Fibroblast of the conjunctiva (primary cell): Measurements from ENCODE around the gene ADAM30.

ENCODE experiments used
- DNase-seq: peaks from one replicate; pipeline ENCODE4 v3.0.0-alpha.2; 2010; ENCODE audit warnings: low read depth

The ADAM30 gene

DNA sequence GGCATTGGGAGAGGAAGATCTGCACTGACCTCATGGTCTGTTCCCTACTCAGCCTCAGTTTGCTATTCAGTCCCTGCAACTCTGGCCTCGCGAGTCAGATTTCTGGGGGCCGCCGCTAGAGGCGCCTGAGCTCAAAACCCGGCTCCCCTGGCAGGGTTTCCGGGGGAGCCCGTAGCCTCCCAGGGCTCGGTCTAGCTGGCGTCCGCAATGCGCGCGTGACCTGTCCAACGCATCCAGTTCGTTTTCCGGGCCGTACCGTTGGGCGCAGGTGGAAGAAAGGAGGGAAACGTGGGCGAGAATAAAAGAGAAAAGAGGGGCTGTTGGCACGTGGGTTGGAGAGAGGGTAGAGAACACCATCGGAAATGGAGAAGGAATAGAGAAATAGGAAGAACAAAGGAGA, at the start of gene ADAM30:
Gene ADAM30, minus strand, starts transcription at position 213 of the 400 bp plus-strand sequence. Its CDS starts 179 bp downstream, at position 34.
- no peak for DNase-seq

DNA sequence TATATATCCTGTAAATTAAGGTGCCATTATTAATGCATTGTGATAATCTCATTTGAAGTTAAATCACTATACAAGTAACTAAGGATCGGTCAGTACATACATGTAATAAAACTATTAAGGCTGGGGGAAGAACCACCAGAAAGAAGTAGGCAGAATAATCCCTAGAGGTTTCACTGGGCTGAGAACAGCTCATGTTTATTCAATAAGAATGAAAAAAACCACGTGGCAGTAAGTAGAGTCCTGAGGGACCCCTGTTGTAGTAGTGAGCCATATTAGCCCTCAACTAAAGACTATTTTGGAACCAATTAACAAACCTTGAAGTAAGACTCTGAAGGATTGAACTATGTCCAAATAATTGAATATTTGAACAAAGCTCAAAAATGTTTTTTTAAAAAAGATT, 46.9 kb upstream of the ADAM30 start:
- DNase-seq = peak; percentile 14

DNA sequence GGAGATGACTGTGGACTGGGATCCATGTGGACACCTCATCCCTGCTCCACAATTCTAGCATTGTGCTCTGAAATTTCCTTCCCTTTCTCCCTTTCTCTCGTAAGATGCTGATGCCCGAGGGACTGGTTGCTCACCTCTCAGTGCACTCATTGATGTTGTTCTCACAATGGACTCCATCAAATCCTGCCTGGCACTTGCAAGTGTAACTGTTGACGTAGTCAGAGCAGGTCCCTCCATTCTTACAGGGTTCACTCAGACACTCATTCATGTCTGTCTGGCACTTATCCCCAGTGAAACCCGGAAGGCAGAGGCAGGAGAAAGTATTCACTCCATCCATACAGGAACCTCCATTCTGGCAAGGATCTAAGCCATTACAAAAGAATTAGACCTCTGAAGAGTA, 45.1 kb upstream of the ADAM30 start:
- DNase-seq = no peak

DNA sequence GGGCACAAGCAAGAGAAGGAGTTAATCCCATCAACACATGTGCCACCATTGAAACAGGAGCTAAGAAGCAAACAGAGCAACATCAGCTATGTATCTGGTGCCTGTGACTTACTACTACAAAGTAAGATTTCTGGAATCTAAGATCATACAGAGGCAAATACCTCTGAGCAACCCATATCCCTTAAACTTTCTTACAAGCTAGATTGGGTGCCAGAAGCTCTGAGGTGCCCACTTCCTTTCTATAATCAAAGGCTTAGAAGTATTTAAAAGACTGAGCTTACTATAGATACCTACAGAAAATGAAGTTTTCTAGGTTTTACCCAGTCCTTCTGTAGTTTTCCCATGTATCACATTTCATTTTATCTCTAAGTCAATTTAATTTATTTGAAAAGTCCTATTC, 44.4 kb upstream of the ADAM30 start:
- DNase-seq = no peak

DNA sequence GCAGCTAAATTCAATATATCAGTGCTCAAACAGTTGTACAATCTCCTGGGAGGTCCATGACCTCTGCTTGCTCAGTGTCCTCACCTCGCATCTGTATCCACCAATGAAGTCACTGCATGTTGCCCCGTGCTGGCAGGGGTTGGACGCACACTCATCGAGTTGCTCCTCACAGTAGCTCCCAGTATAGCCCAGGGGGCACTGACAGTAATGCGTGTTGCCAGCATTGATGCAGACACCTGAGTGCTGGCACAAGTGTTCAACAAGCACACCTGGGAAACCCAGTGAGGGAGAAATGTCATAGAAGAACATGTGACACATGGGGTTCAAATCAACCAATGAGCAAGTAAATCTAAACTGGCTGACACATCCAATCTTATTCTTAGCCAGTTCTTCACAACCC, 40.9 kb upstream of the ADAM30 start:
- DNase-seq = no peak

DNA sequence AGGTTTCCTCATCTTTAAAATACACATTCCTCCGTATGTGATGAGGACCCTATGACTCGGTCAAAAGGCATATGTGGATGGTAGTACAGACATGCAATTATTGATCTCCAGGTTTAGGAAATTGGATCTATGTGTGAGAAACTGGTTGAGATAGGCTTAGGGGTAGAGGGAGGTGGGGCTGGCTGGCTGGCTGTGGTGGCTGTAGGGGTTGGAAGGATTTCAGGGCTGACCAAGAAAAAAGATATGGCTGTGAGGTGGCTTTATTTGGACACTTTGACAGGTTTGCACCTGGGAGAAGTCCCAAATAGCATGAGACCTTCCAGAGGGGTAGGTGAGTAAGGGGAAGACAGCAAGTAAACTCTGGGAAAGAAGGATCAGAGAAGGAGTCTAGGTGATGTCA, 39.6 kb upstream of the ADAM30 start:
- no peak for DNase-seq

DNA sequence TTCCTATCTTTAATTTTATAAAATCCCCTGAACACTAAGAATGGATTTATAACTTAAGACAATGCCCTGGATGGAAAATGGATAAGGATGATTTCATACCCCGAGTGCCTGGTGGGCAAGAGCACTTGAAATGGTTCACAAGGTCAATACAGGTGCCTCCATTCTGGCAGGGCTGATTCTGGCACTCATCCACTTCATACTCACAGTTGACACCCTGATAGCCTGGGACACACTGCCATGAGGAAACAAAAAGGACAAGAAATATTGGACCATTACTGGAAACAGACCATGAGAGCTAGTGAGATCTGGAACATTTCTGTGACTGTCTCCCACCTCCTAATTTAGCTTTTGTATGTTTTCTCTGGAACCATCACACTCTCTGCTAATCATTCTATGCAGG, 39.1 kb upstream of the ADAM30 start:
- DNase-seq = no peak

DNA sequence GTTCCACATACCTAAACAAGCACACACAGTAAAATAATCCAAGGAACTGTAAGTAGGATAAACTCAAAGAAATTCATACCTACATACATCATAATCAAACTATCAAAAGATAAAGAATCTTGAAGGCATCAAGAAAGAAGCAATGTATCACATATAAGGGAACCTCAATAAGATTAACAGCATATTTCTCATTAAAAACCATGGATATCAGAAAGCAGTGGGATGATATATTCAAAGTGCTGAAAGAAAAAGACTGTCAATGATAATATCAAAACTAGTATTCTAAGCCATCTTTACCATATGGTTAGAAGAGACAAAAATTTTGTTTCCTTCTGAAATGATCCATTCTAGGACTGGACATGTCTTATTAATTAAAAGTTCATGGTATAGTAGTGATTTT, 37.1 kb upstream of the ADAM30 start:
- no peak for DNase-seq

DNA sequence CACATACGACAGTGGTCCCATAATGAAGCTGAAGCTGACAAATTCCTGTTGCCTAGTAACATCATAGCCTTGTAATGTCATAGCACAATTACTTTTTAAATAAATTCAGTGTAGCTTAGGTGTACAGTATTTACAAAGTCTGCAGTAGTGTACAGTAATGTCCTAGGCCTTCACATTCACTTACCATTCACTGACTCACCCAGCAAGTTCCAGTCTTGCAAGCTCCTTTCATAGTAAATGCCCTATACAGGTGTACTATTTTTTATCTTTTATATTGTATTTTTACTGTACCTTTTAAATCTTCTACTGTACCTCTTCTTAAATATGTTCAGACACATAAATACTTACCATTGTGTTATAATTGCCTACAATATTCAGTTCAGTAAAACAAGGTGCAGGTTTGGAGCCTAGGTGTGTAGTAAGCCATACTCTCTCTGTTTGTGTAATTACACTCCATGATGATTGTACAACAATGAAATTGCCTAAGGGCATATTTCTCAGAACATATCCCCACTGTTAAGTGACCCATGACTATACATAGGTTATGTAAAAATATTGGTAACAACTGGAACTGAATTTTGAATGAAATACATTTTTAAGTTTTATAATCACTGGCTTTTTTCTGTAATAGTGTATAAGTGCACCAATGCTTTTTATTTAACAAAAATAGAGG, 33.5 kb upstream of the ADAM30 start:
- no peak for DNase-seq

DNA sequence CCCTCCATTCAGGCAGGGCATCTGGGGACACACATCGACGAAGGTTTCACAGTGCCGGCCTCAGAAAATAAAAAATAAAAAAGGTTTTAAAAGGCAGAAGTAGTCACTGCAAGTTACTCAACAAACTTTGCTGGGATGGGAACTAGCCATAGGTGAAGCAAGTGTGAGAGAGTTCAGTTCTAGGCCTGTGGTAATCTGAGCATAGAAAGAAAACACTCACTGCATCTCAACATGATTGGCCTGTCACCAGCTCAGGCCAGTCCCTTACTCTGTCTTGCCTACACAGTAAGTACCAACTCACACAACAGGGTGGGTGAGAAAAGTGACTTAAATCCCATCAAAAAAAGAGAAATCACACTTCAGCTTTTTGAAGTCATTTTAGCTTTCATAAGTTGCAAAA, 30.2 kb upstream of the ADAM30 start:
- DNase-seq = no peak

DNA sequence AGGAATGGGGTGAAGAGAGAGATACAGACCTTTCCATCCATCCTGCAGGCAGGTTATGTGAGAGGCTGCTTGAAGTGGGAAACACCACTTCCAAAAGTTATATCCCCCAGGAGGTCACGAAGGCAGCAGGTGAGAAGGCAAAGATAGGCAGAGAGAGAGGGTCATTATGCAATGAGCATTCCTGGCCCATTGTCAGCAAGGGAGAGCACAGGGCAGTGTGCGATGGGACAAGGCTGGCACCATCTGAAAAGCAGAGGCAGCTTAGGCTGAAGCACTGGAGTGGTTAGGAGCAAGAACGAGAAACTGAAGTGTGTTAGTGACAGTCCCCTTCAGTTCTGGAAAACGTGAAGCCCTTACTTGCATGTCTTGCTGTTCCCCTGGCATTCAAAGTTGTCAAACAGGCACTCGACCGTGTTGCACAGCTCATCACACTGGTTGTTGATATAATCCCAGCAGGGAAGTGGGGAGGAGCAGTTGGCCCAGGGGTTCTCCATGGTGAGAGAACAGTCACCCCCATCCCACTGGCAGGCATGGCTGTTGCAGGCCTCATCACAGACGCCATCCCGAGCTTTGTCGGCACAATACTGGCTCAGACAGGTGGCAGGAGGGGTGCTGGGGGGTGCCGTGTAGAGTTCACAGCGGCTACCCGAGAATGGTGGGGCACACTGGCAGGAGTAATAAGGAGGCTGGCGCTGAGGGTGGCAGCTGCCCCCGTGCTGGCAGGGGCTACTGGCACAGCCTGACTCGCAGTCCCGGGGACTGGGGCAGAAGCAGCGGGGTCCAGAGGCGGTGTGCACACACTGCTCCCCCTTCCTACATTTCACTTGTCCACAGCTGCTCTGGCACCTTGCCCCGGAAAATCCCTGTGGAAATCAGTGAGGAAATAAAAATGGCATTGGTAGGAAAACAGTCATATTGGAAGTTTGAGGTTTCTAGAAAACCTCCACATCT, 28.9 kb upstream of the ADAM30 start:
- no peak for DNase-seq

DNA sequence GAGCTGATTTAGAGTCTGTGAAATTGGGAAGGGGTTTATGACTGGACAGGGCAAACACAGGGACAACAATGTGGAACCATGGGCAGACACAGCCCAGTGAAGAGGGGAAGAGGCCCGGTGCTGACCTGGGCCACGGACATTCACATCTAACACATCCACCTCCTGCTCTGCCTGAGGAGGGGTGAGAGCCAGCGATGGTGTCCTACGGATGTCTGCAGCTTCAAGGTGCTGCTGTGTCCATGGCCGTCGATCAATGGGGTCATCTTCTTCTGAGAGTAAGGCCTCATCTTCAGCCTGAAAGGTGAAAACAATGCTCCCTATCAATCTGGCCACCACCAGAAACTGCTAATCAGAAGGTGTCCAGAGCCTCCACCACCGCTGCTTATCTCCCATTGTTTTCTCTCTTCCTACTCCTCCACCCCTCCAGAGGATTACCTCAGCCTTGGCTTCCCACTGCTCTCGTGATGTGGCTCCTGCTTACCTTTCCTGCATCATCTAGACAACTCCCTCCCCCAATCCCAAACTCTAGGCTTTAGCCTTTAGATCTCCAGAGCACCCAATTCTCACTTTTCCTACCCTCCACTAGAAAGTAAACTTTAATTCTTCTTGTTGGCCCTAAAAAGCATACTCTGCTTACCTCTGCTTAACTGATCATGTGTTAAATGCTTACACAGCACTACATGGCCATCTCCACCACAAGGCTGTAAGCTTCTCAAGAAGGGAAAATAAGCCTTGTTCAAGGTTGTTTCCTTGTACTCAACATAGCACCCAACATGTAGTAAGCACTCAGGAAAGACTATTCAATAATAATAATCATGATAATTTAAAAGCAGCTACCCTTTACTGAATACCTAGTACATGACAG, 24.0 kb upstream of the ADAM30 start:
- DNase-seq = no peak

DNA sequence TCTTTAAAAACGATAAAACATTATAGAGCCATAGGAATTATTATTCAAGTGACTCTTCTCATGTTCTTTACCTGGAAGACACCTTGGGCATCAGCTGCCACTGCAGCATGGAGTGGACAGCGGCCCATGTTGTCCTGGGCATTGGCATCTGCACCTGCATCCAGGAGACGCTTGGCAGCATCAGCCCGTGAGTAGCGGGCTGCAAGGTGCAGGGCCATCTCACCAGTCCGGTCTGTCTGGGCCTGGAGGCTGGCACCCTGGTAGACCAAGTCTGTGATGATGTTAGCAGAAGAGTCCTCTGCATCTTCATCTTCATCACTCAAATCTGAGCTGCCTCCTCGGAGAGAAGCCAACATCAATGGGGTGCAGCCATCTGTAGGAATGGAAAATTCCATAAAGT, 22.9 kb upstream of the ADAM30 start:
- no peak for DNase-seq

DNA sequence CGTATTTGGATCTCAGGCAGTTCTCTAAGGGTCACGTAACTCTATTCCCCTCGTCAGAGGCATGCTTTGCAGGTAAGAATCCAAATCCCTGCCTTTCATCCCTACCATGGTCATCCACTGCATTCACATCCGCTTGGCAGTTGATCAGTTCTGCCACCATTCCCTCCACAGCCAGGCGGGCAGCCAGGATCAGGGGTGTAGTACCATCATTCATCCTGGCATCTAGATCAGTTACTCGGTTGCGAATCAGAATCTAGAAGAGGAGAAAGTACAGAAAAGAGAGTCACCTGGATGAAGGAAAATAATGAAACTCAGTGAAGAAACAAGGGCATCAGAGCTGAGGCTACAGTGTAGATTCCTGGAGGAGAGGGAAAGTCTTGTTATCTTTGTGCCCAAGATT, 22.0 kb upstream of the ADAM30 start:
- no peak for DNase-seq

DNA sequence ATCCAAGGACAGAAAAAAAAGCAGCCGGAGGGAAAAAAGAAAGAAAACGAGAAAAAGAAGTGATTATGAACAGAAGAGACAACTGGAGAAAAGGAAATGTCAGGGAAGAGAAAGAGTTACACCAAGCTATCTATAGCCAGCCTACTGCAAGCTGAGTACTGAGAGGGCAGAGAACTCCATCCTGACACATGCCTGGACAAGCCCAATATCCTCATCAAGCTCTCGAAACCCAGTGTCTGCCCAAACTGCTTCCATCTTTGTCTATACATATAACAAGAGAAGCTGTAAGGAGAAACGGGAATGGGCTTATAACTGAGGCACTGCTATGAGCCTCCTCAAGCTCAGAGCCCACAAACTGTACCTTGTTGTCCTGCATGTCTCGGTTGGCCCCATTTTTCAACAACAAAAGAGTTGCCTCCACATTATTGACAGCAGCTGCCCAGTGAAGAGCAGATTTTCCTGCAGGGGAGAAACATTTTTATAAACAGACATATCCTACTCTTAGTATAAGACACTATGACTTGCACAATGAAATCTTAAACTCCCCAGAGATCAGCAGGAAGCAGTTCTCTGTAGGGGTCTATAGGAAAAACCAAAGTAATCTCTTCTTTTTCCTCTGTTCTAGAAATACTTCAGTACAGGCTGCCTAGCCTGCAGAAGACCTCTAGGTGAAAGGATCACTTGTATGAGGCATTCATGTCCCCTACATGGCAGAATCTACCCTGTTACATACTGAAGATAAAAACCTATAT, 21.2 kb upstream of the ADAM30 start:
- no peak for DNase-seq

DNA sequence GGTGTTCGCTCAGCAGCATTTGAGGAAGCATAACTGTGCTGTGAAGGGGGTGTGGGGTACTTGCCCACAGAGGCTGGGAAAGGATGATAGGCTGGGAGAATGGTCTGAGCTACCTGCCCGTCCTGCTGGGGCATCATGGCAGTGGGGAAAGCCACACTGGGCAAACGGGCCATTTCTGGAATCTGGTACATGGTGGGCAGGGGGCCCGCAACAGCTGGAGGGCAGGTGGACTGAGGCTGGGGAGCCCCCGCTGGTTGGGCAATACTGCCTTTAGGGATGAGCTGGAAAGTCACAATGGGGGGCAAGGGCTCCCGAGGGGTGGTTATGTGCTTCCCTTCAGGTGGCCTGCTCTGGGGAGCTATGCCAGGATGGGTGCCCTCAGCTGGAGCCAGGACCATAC, 19.2 kb upstream of the ADAM30 start:
- no peak for DNase-seq

DNA sequence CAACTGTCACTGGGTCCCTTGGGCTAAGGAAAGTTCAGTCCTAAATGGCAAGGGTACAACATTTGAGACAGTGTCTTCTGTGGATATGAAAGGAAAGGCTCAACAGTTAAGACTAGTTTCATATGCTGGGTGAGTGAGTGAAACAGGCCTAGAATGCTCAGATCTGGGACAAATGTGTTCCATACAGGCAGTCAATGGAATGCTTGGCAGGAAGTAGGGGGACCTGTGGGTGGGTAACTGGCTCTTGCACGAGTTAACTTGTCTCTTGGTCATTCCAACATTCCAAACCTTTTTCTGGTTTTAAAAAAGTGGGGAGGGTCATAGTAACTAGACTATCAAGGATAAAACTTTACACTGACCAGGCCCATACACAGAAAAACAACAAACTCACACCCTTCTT, 17.8 kb upstream of the ADAM30 start:
- DNase-seq = no peak

DNA sequence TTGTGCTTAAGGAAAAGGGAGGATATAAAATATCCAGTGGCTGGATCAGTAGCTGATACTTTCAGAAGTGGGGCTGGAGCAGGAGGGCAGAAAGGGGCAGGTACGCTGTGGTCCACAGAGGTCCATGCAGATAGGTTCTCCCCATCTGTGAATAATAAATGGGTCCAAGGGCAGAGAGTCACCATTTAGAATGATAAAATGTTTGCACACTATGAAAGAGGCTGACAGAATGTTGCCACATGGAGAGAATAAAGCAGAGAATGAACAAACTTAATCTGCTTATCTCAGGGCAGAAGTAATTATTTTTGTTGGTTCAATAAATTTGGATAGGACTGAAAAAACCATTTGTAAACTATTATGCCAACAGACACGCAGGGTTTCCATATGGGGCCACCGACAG, 16.6 kb upstream of the ADAM30 start:
- no peak for DNase-seq

DNA sequence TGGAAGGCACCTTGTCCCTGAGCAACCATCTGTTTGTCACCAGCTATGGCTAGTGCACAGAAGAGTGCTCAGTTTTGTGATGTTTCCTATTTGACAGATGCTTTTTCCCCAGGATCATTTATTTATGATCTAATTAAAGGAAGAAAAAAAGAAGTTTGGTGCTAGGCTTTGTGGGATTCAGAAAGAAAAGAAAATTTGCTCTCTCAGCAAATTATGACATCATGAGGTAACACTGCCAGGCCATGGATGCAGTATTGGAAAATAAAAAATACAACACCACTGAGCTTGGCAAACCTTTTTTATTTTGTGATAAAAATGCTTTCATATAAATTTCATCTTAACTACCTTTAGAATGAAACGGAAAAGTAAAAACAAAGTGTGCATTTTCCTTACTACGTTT, 15.5 kb upstream of the ADAM30 start:
- no peak for DNase-seq

DNA sequence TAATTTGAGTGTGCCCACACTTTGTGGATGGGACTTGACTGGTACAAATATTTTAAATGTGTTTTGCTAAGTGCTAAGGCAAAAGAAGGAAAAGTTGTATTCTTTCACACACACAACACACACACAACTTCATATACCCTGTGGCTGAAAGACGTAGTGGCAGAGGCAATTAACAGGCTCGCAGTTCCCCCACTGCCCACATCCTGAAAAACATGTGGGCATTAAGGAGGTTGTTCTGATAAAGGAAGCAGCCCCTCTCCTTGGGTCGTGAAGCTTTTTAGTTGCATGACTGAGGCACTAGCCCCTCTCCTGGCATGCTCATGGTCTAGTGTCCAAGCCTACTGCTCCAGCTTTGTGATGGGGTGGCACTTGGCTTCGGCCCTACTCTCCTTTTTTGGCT, 14.3 kb upstream of the ADAM30 start:
- no peak for DNase-seq

DNA sequence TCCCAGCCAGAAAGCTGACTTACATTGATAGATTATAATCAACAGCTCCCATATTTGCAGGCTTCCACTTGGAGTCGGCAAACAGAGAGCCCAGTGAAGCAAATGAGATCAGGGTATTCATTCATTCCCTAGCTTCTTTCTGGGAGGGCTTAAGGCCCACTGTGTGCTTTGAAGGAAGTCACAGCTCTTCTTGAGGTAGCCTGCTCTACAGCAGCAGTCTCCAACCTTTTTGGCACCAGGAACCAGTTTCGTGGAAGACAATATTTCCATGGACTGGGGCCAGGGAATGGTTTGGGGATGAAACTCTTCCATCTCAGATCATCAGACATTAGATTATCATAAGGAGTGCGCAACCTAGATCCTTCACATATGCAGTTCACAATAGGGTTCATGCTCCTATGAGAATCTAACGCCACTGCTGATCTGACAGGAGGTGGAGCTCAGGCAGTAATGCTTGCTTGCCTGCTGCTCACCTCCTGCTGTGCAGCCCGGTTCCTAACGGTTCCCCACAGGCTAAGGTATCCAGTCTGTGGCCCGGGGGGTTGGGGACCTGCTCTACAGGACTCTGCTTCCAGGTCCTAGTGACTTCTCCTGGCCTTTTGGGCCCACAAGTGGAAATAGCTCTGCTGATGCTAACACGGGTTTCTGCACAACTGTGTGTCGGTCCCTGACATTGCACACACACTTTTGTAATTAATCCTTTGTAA, 13.7 kb upstream of the ADAM30 start:
- DNase-seq = no peak
